PFSK-1 (cell line): Measurements from ENCODE around the gene CPTP.

Source experiments
- FOXP2 ChIP-seq: optimal IDR thresholded peaks from 2 replicates; pipeline ENCODE3; 2011; ENCODE audit warnings: borderline replicate concordance, control low read depth, inconsistent platforms; ENCODE audit not compliant: insufficient read depth; ENCODE audit errors: extremely low read length, extremely low read depth
- POLR2AphosphoS5 ChIP-seq: IDR thresholded peaks from 2 replicates; pipeline ENCODE4 v1.6.1; 2012; ENCODE audit warnings: low read depth, mild to moderate bottlenecking, control low read depth, low read length, moderate library complexity
- SIN3A ChIP-seq: IDR thresholded peaks from 2 replicates; pipeline ENCODE4 v1.6.1; 2012; ENCODE audit warnings: mild to moderate bottlenecking, low read length, moderate library complexity, borderline replicate concordance; ENCODE audit not compliant: insufficient read depth
- TAF1 ChIP-seq: IDR thresholded peaks from 2 replicates; pipeline ENCODE4 v1.6.1; 2012; ENCODE audit warnings: low read length, control low read depth, borderline replicate concordance; ENCODE audit not compliant: insufficient read depth
- TF ChIP-seq, protein P1 (sequence below), 2 experiments: IDR thresholded peaks; 2 replicates each; pipeline versions ENCODE4 v1.6.1 to v1.8.0; 2011 to 2012; ENCODE audit warnings: low read depth in 2 of 2, low read length in 2 of 2, control low read depth in 1 of 2, inconsistent platforms in 1 of 2, mild to moderate bottlenecking in 1 of 2, moderate library complexity in 1 of 2; ENCODE audit not compliant: insufficient read depth in 1 of 2

Gene CPTP

DNA sequence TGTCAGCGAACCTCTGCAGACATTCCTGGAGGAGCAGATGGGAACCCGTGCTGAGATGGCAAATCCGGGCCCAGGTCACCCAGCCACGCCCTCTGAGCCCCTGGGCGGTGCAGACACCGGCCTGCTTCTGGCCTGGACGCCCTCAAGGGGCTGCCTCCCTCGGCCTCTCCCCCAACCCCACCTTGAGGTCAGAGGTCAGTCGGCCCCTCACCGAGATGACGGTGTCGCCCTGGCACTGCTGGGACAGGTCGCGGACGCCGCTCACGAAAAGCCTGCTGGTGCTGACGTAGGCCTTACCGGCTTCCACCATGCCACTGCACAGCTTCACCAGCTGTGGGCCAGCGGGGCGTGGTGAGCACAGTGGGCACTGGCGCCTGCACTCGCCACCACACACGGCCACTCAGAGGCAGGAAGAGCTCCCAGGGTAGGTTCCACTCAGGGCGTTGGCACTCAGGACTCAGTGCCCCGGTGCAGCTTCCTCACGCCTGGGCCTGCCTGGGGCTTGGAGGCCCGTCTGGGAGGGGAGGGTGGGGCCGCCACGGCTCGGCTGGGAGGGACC lies 21.6 kb upstream of the CPTP start:
- TF ChIP-seq SIN3A, result no peak
- TF ChIP-seq FOXP2, result no peak
- no peak for TF ChIP-seq TAF1
- TF ChIP-seq POLR2AphosphoS5, result no peak

DNA sequence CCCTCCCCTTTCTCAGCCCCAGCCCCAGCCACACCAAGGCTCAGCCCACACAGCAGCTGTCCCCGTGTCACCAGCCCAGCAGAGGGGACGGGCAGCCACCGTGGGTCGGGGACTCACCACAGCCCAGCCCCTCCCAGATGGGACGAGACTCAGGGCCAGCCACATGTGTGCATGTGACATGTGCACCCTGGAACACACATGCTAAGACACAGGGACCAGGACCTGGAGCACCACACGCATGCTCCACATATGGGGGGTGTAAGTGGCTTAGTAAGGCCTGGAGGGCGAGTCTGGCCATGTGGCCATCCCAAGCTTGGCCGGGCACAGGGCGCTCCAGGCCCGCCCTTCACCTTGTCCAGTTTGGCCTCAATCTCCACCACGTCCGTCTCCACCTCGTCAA lies 20.9 kb upstream of the CPTP start:
- TF ChIP-seq POLR2AphosphoS5 (no peak), FOXP2 (no peak), SIN3A (no peak), TAF1 (no peak)
- TF ChIP-seq, protein P1, sequence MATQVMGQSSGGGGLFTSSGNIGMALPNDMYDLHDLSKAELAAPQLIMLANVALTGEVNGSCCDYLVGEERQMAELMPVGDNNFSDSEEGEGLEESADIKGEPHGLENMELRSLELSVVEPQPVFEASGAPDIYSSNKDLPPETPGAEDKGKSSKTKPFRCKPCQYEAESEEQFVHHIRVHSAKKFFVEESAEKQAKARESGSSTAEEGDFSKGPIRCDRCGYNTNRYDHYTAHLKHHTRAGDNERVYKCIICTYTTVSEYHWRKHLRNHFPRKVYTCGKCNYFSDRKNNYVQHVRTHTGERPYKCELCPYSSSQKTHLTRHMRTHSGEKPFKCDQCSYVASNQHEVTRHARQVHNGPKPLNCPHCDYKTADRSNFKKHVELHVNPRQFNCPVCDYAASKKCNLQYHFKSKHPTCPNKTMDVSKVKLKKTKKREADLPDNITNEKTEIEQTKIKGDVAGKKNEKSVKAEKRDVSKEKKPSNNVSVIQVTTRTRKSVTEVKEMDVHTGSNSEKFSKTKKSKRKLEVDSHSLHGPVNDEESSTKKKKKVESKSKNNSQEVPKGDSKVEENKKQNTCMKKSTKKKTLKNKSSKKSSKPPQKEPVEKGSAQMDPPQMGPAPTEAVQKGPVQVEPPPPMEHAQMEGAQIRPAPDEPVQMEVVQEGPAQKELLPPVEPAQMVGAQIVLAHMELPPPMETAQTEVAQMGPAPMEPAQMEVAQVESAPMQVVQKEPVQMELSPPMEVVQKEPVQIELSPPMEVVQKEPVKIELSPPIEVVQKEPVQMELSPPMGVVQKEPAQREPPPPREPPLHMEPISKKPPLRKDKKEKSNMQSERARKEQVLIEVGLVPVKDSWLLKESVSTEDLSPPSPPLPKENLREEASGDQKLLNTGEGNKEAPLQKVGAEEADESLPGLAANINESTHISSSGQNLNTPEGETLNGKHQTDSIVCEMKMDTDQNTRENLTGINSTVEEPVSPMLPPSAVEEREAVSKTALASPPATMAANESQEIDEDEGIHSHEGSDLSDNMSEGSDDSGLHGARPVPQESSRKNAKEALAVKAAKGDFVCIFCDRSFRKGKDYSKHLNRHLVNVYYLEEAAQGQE (IDR thresholded peaks at IDR 0.05; ENCODE audit: insufficient read depth in 1 of 2, low read depth in 2 of 2, low read length in 2 of 2), result no peak

DNA sequence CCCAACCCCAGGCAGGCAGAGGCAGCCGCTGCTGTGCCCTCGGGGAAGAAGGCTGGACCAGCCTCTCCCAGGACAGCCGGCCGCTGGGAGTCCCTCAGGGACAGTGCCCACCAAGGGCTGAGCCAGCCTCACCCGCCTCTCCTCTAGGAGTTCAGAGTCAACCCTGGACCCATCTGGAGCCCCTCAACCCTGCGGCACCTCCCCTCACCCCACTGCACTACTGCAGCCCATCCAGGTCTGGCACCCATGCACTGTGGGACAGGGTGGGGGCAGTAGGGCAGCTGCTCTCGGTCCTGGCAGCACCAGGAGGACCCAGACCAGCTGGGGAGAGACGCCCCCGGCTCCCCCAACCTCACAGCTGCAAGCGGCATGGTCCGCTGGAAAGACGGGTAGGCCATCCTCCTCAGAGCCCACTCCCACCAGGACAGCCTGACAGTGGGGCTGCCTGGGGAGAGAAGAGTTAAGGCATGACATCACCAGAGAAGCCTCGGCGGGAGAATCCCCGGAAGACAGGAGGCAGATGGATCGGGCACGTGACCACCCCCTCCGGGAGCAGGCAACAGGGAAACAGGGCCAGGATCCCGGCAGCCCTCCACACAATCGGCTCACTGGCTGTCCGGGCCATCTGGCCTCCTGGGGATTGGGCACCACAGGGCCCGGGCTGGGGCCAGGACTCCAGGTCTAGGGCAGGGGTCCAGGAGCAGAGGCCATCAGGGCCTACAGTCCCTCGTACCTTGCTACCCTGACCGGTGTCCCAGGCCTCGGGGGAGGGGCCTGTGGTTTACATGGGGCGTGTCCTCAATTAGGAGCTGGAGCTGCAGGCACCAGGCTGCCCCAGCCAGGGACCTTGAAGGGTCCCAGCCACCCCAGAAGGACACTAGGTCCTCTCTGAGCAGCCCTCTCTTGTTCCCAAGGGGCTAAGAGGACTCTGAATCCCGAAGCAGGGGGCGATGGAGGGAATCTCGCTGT lies 20.0 kb upstream of the CPTP start:
- TF ChIP-seq SIN3A, result no peak
- TF ChIP-seq, protein P1 (IDR thresholded peaks at IDR 0.05; ENCODE audit: insufficient read depth in 1 of 2, low read depth in 2 of 2, low read length in 2 of 2), result no peak
- no peak for TF ChIP-seq POLR2AphosphoS5
- TF ChIP-seq FOXP2, result no peak
- TF ChIP-seq TAF1, result no peak

DNA sequence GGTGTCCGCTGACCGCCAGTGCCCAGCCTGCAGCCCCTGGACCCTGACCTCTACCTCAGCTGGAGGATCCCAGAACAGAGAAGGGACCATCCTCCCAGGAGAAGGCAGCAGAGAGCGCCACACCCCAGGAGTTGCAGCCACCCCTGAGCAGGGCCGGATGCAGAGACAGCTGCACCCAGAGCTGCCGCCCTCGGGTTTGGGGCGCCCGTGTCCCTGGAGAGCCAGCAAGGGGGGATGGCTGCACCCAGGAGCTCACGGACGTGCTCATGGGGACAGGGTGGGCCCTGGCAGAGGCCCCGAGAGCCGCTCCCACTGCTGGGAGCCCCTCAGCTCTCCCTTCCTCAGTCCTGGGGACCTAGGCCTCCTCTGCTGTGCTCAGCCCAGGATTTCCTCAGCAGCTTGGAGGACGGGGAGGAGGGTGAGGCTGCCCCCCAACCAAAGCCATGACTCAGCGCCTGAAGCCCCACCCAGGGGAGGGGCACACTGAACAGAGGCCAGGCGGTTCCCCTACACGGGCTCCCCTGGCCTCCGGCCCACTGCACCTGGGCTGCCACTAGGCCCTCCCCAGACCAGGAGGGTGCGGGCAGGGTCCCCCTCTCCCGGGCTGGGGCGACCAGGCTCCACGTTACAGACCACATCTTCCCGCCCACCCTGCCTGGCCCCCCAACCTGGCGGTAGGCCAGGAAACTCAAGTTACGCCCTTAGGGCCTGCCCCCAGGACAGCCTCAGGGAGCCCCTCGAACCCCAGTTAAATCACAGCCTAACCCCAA lies 19.1 kb upstream of the CPTP start:
- no peak for TF ChIP-seq POLR2AphosphoS5
- TF ChIP-seq, protein P1 (IDR thresholded peaks at IDR 0.05; ENCODE audit: insufficient read depth in 1 of 2, low read depth in 2 of 2, low read length in 2 of 2), result no peak
- no peak for TF ChIP-seq TAF1
- TF ChIP-seq SIN3A, result no peak
- TF ChIP-seq FOXP2, result no peak

DNA sequence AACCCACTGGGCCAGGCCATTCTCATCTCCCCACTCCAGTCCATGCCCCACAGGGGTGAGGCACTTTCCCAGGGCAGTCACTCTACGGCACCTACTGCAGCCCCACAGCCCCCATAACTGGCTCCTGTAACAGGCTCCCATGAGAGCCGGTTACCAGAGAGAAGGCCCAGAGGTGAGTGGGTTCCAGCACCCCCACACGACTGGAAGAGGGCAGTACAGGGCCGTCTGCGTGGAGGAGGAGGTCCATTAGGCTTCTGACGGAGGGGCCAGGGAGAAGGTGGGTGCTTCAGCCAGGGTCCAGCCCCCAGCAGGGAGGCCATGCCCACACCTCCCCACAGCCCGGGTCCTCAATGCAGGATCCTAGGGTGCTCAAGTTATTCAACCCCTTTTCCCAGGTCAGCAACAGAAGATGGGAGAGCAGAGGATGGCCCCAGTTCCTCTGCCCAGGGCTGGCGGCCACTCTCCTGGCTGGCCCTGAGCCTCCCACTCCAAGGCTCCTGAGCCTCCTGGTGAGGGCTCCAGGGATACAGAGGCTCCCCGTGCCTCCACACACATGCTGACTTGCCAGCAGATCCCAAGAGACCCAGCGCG lies 18.4 kb upstream of the CPTP start:
- TF ChIP-seq FOXP2 (no peak), TAF1 (no peak), POLR2AphosphoS5 (no peak), SIN3A (no peak)
- TF ChIP-seq, protein P1 (IDR thresholded peaks at IDR 0.05; ENCODE audit: insufficient read depth in 1 of 2, low read depth in 2 of 2, low read length in 2 of 2), result no peak
